NCI-H345 treated with DMSO at 0.1 percent for 48 hours (cell line): ENCODE results near the gene FAF1.

Experiments used
- DNase-seq: peaks from one replicate; lab custom pipeline; 2025; ENCODE audit not compliant: unreplicated experiment; lab: John Stamatoyannopoulos, UW

The FAF1 gene

GRCh38 chr1:50978144-50978851 lies 18.2 kb upstream of the FAF1 start:
- DNase-seq = peak; percentile 75

- no peak for DNase-seq
Observed at GRCh38 chr1:50977575-50978143, 17.6 kb upstream of the FAF1 start.

DNA sequence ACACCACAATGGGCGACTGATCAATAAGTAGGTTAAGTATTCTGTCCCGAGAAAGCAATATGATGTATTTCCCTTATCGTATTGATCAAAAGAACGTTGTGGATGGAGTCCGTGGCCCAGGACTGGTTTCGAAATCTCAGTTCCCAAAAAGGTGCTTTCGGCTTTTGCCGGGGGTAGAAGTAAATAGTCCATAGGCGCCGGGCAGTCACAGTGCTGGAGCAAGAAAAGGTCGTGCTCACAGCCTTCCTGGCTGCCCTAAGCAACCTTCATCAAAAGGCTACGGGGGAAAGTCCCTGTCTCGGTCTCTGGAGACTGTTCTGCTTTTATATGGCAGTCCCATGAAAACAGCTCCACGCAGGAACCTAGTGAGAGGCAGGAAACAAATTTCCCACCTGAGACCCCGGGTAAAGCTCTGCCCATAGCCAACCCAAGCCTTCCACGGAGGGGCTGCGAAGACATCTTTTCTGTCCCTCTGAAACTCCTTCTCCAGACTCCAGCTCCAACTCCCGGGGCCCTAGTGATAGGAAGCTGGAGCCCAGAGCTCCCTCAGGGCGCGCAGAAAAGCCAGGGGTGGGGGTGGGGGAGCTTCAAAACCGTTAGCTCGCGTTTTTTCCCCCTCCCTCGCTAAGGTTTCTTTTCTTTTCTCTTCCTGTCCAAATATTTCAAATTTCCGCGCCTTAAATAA lies 17.0 kb upstream of the FAF1 start:
- DNase-seq = peak; percentile 85

DNA sequence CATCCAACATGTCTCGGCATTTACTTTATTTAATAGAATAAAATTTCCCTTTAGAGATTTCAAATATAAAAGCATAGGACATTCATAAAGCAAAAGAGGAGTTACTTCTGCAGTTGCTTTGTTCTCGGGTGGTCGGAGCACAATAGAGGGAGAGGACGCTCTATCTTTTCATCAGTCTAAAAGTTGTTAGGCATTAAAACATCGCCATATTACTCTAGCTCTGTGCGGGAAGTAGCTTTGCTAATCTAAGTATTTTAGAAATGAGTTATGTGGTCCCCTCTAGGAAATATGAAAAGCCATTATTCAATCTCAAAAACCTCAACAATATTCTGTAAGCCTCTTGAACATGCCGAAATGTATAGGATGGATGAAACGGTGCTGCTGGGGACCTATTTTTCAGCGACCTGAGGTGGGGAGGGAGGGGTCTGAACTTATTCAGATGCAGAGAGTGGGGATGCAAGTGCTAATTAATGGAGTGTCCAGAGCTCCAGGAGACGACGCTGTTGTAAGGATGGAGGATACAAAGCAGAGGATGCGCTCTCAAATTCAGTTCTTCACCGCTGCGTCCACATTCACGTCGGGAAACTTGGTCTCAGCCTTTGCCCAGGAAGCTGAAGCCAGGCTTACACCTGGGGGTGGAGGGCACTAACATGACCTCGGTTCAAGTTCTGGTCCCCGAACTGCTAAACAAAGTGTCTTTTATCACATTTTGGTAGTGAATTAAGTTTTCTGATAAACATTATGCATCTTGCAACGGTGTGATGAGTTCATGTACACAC lies 16.2 kb upstream of the FAF1 start:
- DNase-seq = peak; percentile 86

- DNase-seq = peak; percentile 76
Observed at GRCh38 chr1:50975436-50975835, 15.4 kb upstream of the FAF1 start.

DNA sequence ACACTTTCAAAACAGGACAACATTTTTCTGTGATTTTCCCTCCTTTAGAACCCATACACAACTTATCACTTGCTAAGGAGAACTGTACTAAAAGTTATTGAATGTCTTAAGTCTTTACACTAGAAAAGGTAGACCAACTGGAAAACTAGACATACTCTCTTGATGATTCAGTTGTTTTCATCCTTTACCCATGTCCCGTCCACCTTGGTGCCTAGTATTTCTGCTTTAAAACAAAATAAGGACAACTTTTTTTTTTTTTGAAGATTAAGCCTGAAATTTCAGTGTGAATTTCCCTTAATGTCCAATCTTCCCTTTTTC lies 14.5 kb upstream of the FAF1 start:
- no peak for DNase-seq

- peak; percentile 62 for DNase-seq
Observed at GRCh38 chr1:50973875-50974617, 14.0 kb upstream of the FAF1 start.

- no peak for DNase-seq
Observed at GRCh38 chr1:50973255-50973654, 13.2 kb upstream of the FAF1 start.

DNA sequence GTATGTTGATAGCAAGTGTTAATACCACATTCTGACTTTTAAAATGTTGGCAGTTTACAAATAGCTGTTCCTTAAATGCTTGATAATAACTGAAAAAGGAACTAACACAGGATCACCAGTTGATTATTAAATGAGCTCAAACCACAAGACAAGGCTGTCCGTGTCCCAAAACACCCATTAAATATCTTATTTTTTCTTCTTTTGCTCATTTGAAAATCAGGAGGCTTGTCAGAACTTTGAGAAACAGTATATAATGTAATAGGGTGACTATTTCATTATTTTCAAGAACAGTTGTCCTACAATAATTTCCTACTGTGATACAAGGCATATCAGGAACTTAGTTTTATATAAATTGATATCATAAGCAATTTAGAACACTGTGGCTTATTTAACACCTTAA lies 12.7 kb upstream of the FAF1 start:
- peak; percentile 37 for DNase-seq

- DNase-seq = peak; percentile 36
Observed at GRCh38 chr1:50971748-50972305, 11.8 kb upstream of the FAF1 start.

DNA sequence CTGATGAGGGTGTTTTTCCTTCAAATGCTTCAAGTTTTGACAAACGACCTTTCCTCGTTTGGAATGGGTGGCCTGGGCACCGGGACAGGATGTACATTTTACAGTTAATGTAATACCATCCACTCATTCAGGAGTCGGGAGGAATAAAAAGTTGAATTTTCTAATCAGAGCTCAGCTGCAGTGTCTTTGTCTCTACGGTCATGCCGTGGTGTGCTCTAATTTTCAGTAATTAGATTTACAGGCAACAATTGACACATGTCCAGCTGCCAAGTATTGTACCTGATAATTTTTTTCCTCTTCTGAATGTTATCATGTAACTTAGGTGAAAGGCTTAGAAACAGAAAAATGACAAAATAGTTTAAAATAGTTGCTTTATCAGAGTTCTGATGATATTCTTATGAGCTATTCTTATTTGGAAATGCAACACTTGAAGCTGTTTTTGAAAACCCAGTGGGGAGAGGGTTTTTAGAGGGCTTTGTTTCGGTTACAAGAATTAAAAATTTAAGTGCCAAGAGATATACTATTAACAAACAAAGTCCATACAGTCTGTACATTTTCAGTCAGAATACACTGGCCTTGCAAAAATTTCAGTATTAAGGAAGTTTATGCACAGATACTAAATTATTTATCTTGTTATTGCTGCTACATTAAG lies 11.0 kb upstream of the FAF1 start:
- peak; percentile 48 for DNase-seq

DNA sequence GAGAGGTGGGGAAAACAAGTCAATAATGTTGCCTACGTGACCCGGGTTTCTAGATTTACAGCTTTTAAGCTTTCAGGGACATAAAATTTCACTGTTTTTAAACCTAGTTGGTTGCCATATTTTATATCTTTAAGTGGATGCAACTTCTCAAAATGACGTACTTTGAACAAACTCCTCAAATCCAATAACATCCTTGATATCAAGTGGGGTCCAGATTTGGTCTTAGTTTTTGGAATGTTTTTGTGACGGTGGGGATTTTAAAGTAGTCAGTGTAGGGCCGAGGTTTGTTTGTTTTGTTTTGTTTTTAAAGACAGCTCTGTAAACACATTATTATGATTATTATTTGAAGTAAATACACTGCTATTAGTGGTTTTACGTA lies 10.4 kb upstream of the FAF1 start:
- no peak for DNase-seq

DNA sequence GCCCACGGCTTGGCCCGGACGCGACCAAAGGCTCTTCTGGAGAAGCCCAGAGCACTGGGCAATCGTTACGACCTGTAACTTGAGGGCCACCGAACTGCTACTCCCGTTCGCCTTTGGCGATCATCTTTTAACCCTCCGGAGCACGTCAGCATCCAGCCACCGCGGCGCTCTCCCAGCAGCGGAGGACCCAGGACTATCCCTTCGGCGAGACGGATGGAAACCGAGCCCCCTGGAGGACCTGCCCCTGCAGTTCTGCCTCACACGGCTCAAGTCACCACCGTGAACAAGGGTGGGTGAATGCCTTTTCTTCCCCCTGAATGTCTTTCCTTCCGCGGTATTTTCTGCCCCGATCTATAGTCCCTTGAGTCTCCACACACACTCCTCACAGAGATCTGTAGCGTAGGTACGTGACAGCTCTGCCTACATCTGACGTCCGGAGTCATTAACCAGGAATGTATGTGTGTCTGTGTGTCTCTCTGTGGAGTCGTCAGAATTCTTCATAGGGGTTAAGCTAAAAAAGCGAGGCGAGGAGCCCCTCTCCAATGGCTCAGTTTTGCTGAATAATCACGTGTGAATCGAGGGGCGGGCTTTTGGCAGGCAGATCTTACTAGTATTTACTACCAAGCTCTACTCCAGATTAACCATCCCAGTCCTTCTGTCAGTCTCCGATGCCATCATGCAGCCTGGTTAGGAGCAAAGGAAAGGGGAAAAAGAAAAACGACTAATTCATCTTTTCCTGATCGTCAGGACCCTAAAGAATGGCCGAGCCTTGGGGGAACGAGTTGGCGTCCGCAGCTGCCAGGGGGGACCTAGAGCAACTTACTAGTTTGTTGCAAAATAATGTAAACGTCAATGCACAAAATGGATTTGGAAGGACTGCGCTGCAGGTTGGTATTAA lies 9.8 kb upstream of the FAF1 start, which contains the start of gene CDKN2C:
Gene CDKN2C, plus strand, starts transcription at position 635 of the 898 bp plus-strand sequence. Its CDS starts 124 bp downstream, at position 759.
- peak; percentile 81 for DNase-seq

DNA sequence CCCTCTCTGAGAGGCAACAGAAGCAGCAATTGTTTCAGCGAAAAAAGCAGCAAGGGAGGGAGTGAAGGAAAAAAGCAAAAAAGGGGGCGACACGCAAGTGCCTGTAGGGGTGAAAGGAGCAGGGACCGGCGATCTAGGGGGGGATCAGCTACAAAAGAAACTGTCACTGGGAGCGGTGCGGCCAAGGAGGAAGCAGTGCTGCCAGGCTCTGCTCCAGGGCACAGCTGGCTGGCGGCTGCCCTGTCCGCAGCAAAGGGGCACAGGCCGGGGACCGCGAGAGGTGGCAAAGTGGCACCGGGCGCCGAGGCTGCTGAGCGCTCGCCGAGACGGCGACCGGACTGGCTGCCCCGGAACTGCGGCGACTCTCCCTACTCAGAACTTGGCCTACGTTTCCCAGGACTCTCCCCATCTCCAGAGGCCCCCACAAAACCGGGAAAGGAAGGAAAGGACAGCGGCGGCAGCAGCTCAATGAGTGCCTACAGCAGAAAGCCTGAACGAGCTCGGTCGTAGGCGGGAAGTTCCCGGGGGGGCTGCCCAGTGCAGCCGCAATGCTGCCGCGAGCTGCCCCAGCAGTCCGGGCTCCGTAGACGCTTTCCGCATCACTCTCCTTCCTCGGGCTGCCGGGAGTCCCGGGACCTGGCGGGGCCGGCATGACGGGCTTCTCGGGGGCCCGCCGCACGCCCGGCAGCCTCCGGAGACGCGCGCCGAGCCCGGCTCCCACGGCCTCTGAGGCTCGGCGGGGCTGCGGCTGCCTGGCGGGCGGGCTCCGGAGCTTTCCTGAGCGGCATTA lies 8.9 kb upstream of the FAF1 start:
- peak; percentile 64 for DNase-seq

- DNase-seq = peak; percentile 88
Observed at GRCh38 chr1:50968158-50968820, 8.2 kb upstream of the FAF1 start.

DNA sequence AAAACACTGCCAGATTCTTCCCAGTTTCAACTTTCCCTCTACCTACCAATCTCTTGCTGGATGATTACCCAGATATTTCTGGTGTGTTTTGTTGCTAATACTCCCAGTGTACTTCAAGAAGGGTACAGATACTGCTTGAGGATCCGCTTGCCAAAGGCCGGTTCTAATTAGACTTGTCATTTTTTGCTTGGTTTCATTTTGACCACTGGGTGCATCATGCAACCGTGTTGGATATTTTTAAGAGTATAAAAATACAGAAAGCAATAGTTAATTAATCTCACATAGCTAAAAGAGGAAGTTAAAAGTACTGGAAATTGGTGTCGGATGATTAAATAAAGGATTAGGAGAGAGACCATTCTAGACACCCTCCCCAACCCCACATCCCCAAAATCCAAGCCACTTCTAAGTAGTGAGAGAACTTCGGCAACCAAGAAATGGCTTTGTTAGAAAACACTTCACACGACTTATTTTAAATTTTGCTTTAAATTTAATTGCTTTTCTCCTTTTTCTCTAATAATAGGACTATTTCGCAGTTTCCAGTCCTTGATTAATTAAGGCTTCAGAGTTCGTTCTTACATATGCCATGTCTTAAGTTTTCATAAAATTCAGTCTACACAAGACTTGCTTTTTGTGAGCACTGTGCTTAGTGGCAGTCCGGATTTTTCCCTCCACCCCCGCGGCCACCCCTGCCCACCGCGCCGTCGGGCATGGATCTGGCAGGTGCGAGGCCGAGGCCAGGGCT lies 7.5 kb upstream of the FAF1 start:
- DNase-seq = peak; percentile 49

DNA sequence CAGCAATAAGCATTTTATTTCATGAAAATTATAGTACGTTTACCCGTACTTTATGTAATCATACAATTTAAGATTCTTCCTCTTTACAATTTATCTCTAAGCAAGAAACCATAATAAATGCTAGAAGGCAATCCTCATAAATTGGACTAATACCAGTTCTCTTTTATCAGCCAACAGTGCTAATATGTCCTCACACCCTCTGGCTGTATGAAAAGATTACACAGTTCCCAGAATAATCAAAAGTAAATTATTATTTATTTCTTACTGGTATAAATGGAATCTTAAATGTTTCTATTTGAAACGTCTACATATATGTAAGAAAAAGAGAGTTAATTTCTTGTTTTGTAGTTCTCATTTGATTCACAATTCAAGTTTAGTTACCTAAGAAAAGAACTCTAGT lies 6.9 kb upstream of the FAF1 start:
- no peak for DNase-seq
